Liver (tissue), 9 donors: ENCODE data around the gene PREX1. TPM values are rescaled to one million over a fixed set of nuclear protein-coding genes. Genes with fewer than 3 reads are reported as not detected.

Source experiments
- DNase-seq: peaks from one replicate; pipeline ENCODE4 v3.0.0-alpha.2; 2017; ENCODE audit warnings: low spot score
- H3K27ac ChIP-seq, 2 donors: one replicate each; pipeline ENCODE4 v1.7.0; 2013; ENCODE audit warnings: inconsistent platforms in 2 of 2, low read length in 2 of 2, control low read depth in 1 of 2, low read depth in 1 of 2, mild to moderate bottlenecking in 1 of 2
- H3K27me3 ChIP-seq, 4 donors: one replicate each; pipeline versions ENCODE4 v1.6.1 to v1.7.0; 2013; ENCODE audit warnings: low read length in 3 of 4, inconsistent platforms in 1 of 4, mild to moderate bottlenecking in 1 of 4, moderate library complexity in 1 of 4; ENCODE audit not compliant: control insufficient read depth in 4 of 4, insufficient read depth in 4 of 4
- H3K36me3 ChIP-seq, 4 donors: one replicate each; pipeline versions ENCODE4 v1.6.1 to v1.7.0; 2013; ENCODE audit warnings: low read length in 3 of 4, mild to moderate bottlenecking in 3 of 4, low read depth in 1 of 4, moderate library complexity in 1 of 4; ENCODE audit not compliant: control insufficient read depth in 4 of 4, insufficient read depth in 3 of 4
- H3K4me1 ChIP-seq, 4 donors: one replicate each; pipeline versions ENCODE4 v1.6.1 to v1.7.0; 2013; ENCODE audit warnings: low read length in 3 of 4, mild to moderate bottlenecking in 3 of 4, moderate library complexity in 1 of 4; ENCODE audit not compliant: control insufficient read depth in 4 of 4, insufficient read depth in 4 of 4
- H3K4me3 ChIP-seq, 3 donors: one replicate each; pipeline versions ENCODE4 v1.6.1 to v1.7.0; 2013; ENCODE audit warnings: low read length in 3 of 3, control low read depth in 1 of 3, low read depth in 1 of 3, mild to moderate bottlenecking in 1 of 3
- H3K9ac ChIP-seq, 2 donors: one replicate each; pipeline ENCODE4 v1.7.0; 2013; ENCODE audit warnings: low read length in 2 of 2, mild to moderate bottlenecking in 2 of 2, moderate library complexity in 2 of 2, control low read depth in 1 of 2, low read depth in 1 of 2
- H3K9me3 ChIP-seq, 4 donors: one replicate each; pipeline versions ENCODE4 v1.6.1 to v1.7.0; 2013; ENCODE audit warnings: low read length in 3 of 4; ENCODE audit not compliant: control insufficient read depth in 4 of 4
- ATF3 ChIP-seq: IDR thresholded peaks from 2 replicates; pipeline ENCODE4 v1.6.1; 2016; ENCODE audit warnings: antibody characterized with exemption
- CTCF ChIP-seq: fragments of 150-350 bp; IDR thresholded peaks from 2 replicates; pipeline ENCODE4 v1.5.1; 2017; ENCODE audit warnings: improper control_type of control experiment, low read depth, low read length; ENCODE audit not compliant: missing input control
- HNF4A ChIP-seq, 2 donors: conservative IDR thresholded peaks; 2 replicates each; pipeline ENCODE4 v1.6.1; 2016; ENCODE audit warnings: antibody characterized with exemption in 2 of 2, mild to moderate bottlenecking in 2 of 2
- JUND ChIP-seq, 2 donors: IDR thresholded peaks; 2 replicates each; pipeline ENCODE4 v1.6.1; 2016; ENCODE audit warnings: antibody characterized with exemption in 2 of 2
- MAX ChIP-seq: IDR thresholded peaks from 2 replicates; pipeline ENCODE4 v1.6.1; 2016; ENCODE audit warnings: antibody characterized with exemption
- NR2F2 ChIP-seq: IDR thresholded peaks from 2 replicates; pipeline ENCODE4 v1.6.1; 2016; ENCODE audit warnings: antibody characterized with exemption
- RAD21 ChIP-seq, 2 donors: IDR thresholded peaks; 2 replicates each; pipeline ENCODE4 v1.6.1; 2016; ENCODE audit warnings: antibody characterized with exemption in 2 of 2, mild to moderate bottlenecking in 2 of 2
- RXRA ChIP-seq, 2 donors: IDR thresholded peaks; 2 replicates each; pipeline ENCODE4 v1.6.1; 2017 to 2018; ENCODE audit warnings: antibody characterized with exemption in 2 of 2, mild to moderate bottlenecking in 1 of 2
- SP1 ChIP-seq: IDR thresholded peaks from 2 replicates; pipeline ENCODE4 v1.6.1; 2018; ENCODE audit warnings: antibody characterized with exemption, mild to moderate bottlenecking
- TAF1 ChIP-seq: conservative IDR thresholded peaks from 2 replicates; pipeline ENCODE4 v1.6.1; 2016; ENCODE audit warnings: antibody characterized with exemption, mild to moderate bottlenecking
- ZBTB33 ChIP-seq: IDR thresholded peaks from 2 replicates; pipeline ENCODE4 v1.6.1; 2016; ENCODE audit warnings: antibody characterized with exemption
- WGBS: extraction: QIAGEN DNeasy Blood & Tissue Kit; methylation state at CpG from one replicate; pipeline ENCODE4 v1.1.7; 2013; 5-methylcytosine and 5-hydroxymethylcytosine counted together
- polyA plus RNA-seq, 2 donors: library from polyadenylated mRNA; stranded (reverse) in 1 of 2; unstranded in 1 of 2; fragments of 200-250 nt in 1 of 2; fragments of >200 nt in 1 of 2; fragmentation: Nextera tagmentation in 1 of 2; extraction: Ambion mirVana in 1 of 2; gene quantifications; one replicate each; pipeline versions ENCODE4 v1.2.1 to v1.2.3, GENCODE V29; 2013 to 2015
- total RNA-seq, 2 donors: library from RNA; depleted of rRNA; stranded (reverse); fragments of >200 nt; gene quantifications; one replicate each; pipeline ENCODE4 v1.2.3, GENCODE V29; 2014
- TF ChIP-seq, protein P1 (sequence below): IDR thresholded peaks from 2 replicates; pipeline ENCODE4 v1.6.1; 2016; ENCODE audit warnings: antibody characterized with exemption, mild to moderate bottlenecking
- donor health status: healthy.
- donor health status: healthy.
- donor health status: healthy.
- donor health status: healthy.
- donor health status: healthy.

Gene PREX1
- total and polyA plus RNA-seq, 4 donors, result 2.2 to 18.0 (median 10.8) TPM

- Histone ChIP-seq H3K4me1 (peaks cover 7 to 28% (median 17%) of the 10 kb centered on the region in 4 donors), H3K27ac (peak overlapping the region in 1 of 2 donors; percentile 40), H3K36me3 (no peaks in the 10 kb centered on the region), H3K9ac (no peak overlapping the region), H3K4me3 (no peak overlapping the region), H3K27me3 (peaks cover 0 to 3% (median 0%) of the 10 kb centered on the region in 4 donors), H3K9me3 (no peaks in the 10 kb centered on the region)
- TF ChIP-seq CTCF, result no peak
- TF ChIP-seq ZBTB33, result no peak
- TF ChIP-seq RXRA (IDR thresholded peaks at IDR 0.05), result no peak
- TF ChIP-seq HNF4A (conservative IDR thresholded peaks at IDR 0.05), result no peak
- 78% methylated on average over 3 of the region's 3 CpGs for WGBS
- DNase-seq, result no peak
Observed at GRCh38 chr20:48832405-48832730, 4.6 kb upstream of the PREX1 start.

DNA sequence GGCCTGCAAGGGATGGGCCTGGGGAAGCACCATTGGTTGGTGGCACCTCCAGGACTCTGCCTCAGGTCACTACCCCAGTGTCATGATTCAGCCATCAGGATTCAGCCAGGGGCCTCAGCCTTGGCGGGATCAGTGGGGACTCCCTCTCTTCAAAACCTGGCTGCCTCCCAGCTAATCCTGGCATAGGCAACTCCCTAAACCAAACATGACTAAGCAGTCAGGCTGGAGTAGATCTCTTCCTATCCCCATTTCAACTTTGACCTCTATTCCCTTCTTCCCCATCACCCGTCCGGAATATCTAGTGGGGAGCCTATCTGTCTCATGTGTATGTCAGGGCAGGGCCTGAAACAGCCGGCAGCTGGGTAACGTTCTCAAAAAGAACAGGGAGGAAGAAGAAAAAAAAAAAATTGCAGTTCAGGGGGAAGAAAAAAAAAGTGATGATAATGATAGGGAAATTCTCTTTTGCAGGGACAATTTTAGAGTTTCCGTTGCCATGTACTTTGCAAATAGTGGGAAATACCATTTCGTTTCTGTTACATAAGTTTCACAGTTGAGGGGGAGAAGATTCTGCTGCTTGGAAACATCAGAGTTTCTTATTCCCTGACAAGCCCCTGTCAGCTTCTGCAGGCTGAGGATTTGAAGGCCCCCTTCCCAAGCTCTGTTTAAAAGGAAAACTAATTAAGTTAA lies 4.1 kb upstream of the PREX1 start:
- TF ChIP-seq NR2F2 (peak; percentile 73), HNF4A (conservative IDR thresholded peaks at IDR 0.05) (peak in 1 of 2 donors; percentile 22), CTCF (no peak), JUND (IDR thresholded peaks at IDR 0.05) (no peak), SP1 (peak; percentile 35), ATF3 (no peak), RXRA (IDR thresholded peaks at IDR 0.05) (peak; percentile 71 to 78), ZBTB33 (no peak), TAF1 (no peak), RAD21 (IDR thresholded peaks at IDR 0.05) (peak in 1 of 2 donors; percentile 44), MAX (peak; percentile 12)
- TF ChIP-seq, protein P1, sequence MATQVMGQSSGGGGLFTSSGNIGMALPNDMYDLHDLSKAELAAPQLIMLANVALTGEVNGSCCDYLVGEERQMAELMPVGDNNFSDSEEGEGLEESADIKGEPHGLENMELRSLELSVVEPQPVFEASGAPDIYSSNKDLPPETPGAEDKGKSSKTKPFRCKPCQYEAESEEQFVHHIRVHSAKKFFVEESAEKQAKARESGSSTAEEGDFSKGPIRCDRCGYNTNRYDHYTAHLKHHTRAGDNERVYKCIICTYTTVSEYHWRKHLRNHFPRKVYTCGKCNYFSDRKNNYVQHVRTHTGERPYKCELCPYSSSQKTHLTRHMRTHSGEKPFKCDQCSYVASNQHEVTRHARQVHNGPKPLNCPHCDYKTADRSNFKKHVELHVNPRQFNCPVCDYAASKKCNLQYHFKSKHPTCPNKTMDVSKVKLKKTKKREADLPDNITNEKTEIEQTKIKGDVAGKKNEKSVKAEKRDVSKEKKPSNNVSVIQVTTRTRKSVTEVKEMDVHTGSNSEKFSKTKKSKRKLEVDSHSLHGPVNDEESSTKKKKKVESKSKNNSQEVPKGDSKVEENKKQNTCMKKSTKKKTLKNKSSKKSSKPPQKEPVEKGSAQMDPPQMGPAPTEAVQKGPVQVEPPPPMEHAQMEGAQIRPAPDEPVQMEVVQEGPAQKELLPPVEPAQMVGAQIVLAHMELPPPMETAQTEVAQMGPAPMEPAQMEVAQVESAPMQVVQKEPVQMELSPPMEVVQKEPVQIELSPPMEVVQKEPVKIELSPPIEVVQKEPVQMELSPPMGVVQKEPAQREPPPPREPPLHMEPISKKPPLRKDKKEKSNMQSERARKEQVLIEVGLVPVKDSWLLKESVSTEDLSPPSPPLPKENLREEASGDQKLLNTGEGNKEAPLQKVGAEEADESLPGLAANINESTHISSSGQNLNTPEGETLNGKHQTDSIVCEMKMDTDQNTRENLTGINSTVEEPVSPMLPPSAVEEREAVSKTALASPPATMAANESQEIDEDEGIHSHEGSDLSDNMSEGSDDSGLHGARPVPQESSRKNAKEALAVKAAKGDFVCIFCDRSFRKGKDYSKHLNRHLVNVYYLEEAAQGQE, result no peak
- DNase-seq, result no peak
- WGBS, result 27% methylated on average over 7 of the region's 7 CpGs
- no peak overlapping the region for H3K9ac ChIP-seq
- H3K4me1 ChIP-seq, result peaks cover 7 to 29% (median 20%) of the 10 kb centered on the region in 4 donors
- H3K4me3 ChIP-seq, result no peak overlapping the region
- no peaks in the 10 kb centered on the region for H3K36me3 ChIP-seq
- H3K9me3 ChIP-seq, result no peaks in the 10 kb centered on the region
- H3K27ac ChIP-seq, result peak overlapping the region in 1 of 2 donors; percentile 40
- H3K27me3 ChIP-seq, result peaks cover 0 to 6% (median 0%) of the 10 kb centered on the region in 4 donors
